SW480 (cell line): ENCODE results near the gene ADARB2.
A peak's percentile ranks its signal among the peaks of the same experiment; 100 is the strongest.

Experiments
- DNase-seq: peaks from one replicate; pipeline ENCODE4 v3.0.0-alpha.2; 2016; ENCODE audit warnings: low spot score

Gene ADARB2

GRCh38 chr10:1315178-1315577, 422.1 kb downstream of the ADARB2 start:
- DNase-seq = no peak

- DNase-seq = no peak
These were observed 425.6 kb downstream of the ADARB2 start for GRCh38 chr10:1311726-1312125.

GRCh38 chr10:1310271-1310789, 427.0 kb downstream of the ADARB2 start:
- no peak for DNase-seq

- no peak for DNase-seq
These were observed 427.6 kb downstream of the ADARB2 start for GRCh38 chr10:1309617-1310270.

- no peak for DNase-seq
These were observed 428.2 kb downstream of the ADARB2 start for GRCh38 chr10:1308962-1309616.

- DNase-seq = peak; percentile 0
These were observed 429.0 kb downstream of the ADARB2 start for GRCh38 chr10:1308173-1308961.

- no peak for DNase-seq
These were observed 436.2 kb downstream of the ADARB2 start for GRCh38 chr10:1301143-1301542.

- no peak for DNase-seq
These were observed 437.1 kb downstream of the ADARB2 start for GRCh38 chr10:1300218-1300617.

- DNase-seq = no peak
These were observed 438.1 kb downstream of the ADARB2 start for GRCh38 chr10:1299041-1299726.

- no peak for DNase-seq
These were observed 439.6 kb downstream of the ADARB2 start for GRCh38 chr10:1297566-1298301.

- DNase-seq = no peak
These were observed 441.4 kb downstream of the ADARB2 start for GRCh38 chr10:1295756-1296480.

- no peak for DNase-seq
These were observed 442.6 kb downstream of the ADARB2 start for GRCh38 chr10:1294748-1295147.

- no peak for DNase-seq
These were observed 443.5 kb downstream of the ADARB2 start for GRCh38 chr10:1293636-1294435.

GRCh38 chr10:1293157-1293556, 444.2 kb downstream of the ADARB2 start:
- DNase-seq = no peak

GRCh38 chr10:1292611-1293031, 444.7 kb downstream of the ADARB2 start:
- no peak for DNase-seq

- DNase-seq = no peak
These were observed 445.9 kb downstream of the ADARB2 start for GRCh38 chr10:1291178-1292090.

GRCh38 chr10:1290071-1290471, 447.3 kb downstream of the ADARB2 start:
- DNase-seq = peak; percentile 2

- DNase-seq = peak; percentile 54
These were observed 447.7 kb downstream of the ADARB2 start for GRCh38 chr10:1289591-1289990.

- no peak for DNase-seq
These were observed 449.3 kb downstream of the ADARB2 start for GRCh38 chr10:1287971-1288401.
